ENCODE measurements around the gene NRM. TPM values are rescaled to one million over a fixed set of nuclear protein-coding genes. Genes with fewer than 3 reads are reported as not detected.
"Not testable (repeated sequence)": the region's sequence is repeated elsewhere in the genome, so short reads cannot be mapped to it uniquely, and the experiment has no call there.

Gene NRM
- total RNA-seq, 1 experiment from 2014 or later: 4.6 TPM

- DNase-seq (ENCODE audit: low read depth, low spot score): peak; percentile 38
- in situ Hi-C loops (cut with HindIII; ENCODE audit: low pct_unique_long_range_greater_than_20kb, low sequenced_read_pairs): no loop called here
Measured at GRCh38 chr6:30682143-30683117, 8.4 kb downstream of the NRM start.

DNA sequence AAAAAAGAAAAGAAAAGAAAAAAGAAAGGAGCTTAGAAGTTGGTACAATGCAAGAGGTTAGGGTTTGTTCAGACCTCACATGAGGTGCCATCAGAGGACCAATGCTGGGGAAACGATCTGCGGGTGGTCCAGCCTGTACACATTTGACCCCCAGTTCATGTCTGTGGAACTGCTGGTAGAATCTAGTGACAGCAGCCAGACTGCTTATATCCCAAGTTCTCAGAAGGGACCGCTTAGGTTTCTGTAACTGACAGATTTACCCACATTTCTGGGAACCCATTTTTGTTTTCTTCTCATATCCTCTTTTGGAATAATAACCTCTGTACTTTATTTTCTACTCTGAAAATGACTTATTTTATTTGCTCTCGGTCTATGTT lies 9.0 kb downstream of the NRM start:
- in situ Hi-C loops (cut with HindIII; ENCODE audit: low pct_unique_long_range_greater_than_20kb, low sequenced_read_pairs): no loop called here
- DNase-seq (ENCODE audit: low read depth, low spot score): no peak

DNA sequence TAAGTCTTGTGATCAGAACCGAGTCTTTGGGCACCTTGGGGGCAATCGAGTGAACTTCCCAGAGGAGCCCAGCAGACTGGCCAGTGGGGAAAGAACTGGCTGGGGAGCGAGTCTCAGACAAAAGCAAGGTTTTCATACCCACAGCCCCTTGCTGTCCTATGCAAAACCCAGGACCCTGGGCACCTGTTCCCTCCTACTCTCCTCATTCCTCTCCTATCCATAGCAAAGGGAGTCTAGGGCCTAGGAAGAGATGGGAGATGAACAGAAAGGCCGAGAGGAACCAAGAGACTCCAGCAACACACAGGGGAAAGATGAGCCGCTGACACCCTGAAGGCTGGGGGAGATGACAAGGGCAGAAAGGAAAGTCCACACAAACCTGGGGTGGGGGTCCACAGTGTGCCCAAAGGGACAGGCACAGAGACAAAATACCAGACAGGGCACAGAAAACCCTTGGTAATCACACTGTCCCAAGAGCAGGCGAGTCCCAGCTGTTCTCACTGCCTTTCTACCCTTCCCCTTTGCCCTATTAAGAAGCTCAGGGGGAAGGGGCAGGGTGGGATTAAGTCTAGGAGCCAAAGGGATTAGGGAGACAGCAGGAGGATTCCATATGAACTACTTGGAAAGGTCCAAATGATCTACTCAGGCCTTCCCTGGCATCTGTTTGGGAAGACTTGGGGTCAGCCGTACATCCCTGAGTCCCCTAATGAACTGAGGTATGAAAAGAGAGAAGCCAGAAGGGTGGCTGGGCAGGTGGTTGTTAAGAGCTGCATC lies 10.8 kb downstream of the NRM start:
- no peak for DNase-seq (ENCODE audit: low read depth, low spot score)
- in situ Hi-C loops (cut with HindIII; ENCODE audit: low pct_unique_long_range_greater_than_20kb, low sequenced_read_pairs): no loop called here

- in situ Hi-C loops (cut with HindIII; ENCODE audit: low pct_unique_long_range_greater_than_20kb, low sequenced_read_pairs): no loop called here
- DNase-seq (ENCODE audit: low read depth, low spot score): peak; percentile 78
Measured at GRCh38 chr6:30678964-30679726, 11.6 kb downstream of the NRM start.

DNA sequence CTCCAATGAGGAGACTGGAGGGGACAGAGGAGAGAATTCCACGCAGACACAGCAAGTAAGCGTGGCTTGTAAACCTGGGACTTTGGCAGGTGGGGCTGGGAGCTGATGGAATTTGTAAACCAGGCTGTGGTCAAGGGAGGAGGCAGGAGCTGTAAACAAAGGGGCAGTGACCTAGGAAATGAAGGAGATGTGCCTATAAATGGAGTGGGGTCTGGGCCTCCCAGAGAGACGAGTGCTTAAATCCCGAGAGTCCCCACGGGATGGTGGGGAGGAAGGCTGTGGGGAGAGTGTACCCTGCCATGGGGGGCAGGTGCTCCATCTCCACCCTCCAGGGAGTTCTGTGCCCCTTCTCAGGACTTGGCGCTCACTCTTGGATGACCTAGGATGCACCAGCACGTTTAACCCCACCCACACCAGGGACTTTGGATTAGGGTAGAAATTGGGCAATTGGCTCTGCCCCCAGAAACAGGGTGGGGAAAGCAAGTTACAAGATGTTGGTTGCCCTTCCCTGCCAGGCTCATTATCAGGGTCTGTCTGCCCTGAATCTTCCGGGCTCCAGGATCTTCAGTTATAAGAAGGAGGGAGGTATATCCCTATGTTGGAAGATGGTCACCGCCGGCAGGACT lies 14.0 kb downstream of the NRM start:
- in situ Hi-C loops (cut with HindIII; ENCODE audit: low pct_unique_long_range_greater_than_20kb, low sequenced_read_pairs): no loop called here
- DNase-seq (ENCODE audit: low read depth, low spot score): no peak

- in situ Hi-C loops (cut with HindIII; ENCODE audit: low pct_unique_long_range_greater_than_20kb, low sequenced_read_pairs): no loop called here
- peak; percentile 97 for DNase-seq (ENCODE audit: low read depth, low spot score)
Measured at GRCh38 chr6:30672445-30673253, 18.1 kb downstream of the NRM start, which contains the start of gene DHX16. Gene DHX16, minus strand, starts transcription at chr6:30673006. Its CDS starts 165 bp downstream, at chr6:30672841.

DNA sequence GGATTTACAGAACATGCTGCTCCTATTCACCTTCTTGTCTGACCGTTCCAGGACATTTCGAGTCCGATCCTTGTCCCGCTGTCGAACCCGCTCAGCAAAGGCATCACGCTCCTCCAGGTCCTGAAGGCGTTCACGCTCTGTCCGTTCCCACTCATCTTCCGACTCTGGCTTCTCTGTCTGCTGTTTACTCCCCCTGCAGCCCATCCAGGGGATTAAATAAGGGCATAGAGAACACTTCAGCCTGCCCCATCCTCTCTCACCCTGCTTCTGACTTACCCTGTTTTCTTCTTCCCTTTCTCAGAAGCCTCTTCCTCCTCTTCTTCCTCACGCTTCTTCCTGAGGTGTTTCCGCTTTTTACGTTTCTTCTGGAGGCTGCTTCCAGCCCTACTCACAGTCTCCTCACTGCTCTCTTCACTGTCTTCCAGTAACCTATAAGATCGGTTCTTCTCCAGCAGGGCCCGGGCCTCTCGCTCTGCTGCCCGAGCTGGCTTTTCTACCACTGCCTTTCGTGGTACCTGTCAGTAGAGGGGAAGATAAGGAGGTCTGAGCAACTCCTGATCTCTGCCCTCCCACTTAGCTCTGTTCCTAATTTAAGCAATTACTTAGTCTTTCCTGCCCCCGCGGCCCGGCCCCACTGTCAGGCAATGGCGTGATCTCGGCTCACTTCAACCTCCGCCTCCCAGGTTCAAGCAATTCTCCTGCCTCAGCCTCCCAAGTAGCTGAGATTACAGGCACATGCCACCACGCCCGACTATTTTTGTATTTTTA lies 19.8 kb downstream of the NRM start:
- peak; percentile 53 for DNase-seq (ENCODE audit: low read depth, low spot score)
- in situ Hi-C loops (cut with HindIII; ENCODE audit: low pct_unique_long_range_greater_than_20kb, low sequenced_read_pairs): no loop called here

DNA sequence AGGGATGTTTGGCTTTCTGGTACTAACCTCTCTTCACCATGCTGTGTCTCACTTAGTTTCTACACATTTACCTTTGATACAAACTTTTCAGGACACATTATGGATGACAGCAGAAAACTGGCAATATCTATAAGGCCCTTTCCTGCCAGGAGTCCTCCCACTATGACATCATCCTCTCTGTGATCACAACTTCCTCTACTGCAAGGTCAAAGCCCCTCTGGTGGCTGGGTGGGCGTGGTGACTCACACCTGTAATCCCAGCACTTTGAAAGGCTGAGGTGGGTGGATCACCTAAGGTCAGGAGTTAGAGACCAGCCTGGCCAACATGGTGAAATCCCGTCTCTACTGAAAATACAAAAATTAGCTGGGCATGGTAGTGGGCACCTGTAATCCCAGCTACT lies 24.5 kb downstream of the NRM start:
- in situ Hi-C loops (cut with HindIII; ENCODE audit: low pct_unique_long_range_greater_than_20kb, low sequenced_read_pairs); DNase-seq (ENCODE audit: low read depth, low spot score): not testable (repeated sequence)

GRCh38 chr6:30664994-30665767 lies 25.6 kb downstream of the NRM start:
- in situ Hi-C loops (cut with HindIII; ENCODE audit: low pct_unique_long_range_greater_than_20kb, low sequenced_read_pairs): no loop called here
- DNase-seq (ENCODE audit: low read depth, low spot score): no peak

DNA sequence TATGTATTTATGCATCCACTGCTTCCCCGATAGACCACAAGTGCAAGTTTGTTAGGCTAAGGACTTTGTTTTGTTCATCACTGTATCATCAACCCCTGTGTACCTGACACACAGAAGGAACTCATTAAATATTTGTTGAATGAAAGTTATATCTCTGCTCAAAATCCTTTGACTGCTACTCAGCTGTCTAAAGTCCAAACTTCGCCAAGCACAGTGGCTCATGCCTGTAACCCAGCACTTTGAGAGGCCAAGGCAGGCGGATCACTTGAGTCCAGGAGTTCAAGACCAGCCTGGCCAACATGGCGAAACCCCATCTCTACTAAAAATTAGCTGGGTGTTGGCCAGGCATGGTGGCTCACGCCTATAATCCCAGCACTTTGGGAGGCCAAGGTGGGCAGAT lies 32.9 kb downstream of the NRM start:
- in situ Hi-C loops (cut with HindIII; ENCODE audit: low pct_unique_long_range_greater_than_20kb, low sequenced_read_pairs); DNase-seq (ENCODE audit: low read depth, low spot score): not testable (repeated sequence)

DNA sequence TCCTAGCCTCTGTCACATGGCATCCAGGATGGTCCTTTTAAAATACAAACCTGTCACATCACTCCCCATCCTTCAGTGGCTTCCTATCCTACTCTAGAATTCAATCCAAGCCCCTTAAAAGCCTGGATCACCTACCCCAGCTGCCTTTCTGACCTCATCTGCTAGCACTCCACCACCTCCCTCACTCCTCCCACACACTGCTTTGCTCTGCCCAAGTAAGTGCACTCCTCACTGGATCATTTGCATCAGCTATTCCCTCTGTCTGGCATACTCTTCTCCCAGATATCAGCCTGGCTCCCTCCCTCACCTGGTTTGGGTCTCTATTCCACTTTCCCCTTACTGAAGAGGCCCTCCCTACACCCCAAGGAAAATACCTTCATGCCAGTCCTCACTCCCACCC lies 33.3 kb downstream of the NRM start:
- no peak for DNase-seq (ENCODE audit: low read depth, low spot score)
- in situ Hi-C loops (cut with HindIII; ENCODE audit: low pct_unique_long_range_greater_than_20kb, low sequenced_read_pairs): no loop called here

DNA sequence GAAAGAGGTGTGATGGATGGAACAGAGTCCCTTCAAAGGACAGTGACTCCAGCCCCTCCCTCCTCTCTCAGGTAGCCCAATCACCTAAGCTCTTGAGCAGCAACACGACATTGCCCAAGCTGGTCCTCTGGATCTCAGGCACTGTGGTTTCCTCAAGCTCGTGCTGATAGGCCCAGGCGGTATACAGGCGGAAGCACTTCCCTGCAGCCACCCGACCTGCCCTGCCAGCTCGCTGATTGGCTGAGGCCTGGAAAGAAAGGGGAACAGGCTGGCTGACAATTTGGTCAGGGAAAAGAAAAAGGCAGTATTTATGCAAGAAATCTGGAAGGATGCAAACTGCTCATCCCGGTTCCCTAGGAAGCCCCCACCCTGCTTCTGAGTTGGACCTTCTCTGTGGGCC lies 34.3 kb downstream of the NRM start:
- DNase-seq (ENCODE audit: low read depth, low spot score): no peak

DNA sequence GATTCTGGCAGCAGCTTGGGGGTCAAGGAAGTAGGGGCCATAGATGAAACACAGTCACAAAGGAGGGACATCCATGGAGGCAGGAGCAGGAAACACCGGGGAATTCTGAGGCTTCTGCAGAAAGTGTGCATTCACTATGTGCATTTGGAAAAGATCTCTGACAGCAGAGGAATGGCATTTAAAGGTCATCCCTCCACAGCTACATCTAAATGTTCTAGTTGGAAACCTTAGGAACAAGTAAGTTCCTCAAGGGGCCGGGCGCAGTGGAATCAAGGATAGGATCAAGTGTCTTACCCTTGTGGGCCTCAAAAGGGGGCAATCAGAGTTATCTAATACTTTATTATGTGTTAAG lies 35.1 kb downstream of the NRM start:
- in situ Hi-C loops (cut with HindIII; ENCODE audit: low pct_unique_long_range_greater_than_20kb, low sequenced_read_pairs): no loop called here
- DNase-seq (ENCODE audit: low read depth, low spot score): no peak

More for the DNA sequence above, 34.3 kb downstream of the NRM start:
- in situ Hi-C loops (cut with HindIII; ENCODE audit: low pct_unique_long_range_greater_than_20kb, low sequenced_read_pairs): no loop called here

GRCh38 chr6:30654798-30655742 lies 35.7 kb downstream of the NRM start:
- DNase-seq (ENCODE audit: low read depth, low spot score): no peak
- in situ Hi-C loops (cut with HindIII; ENCODE audit: low pct_unique_long_range_greater_than_20kb, low sequenced_read_pairs): no loop called here

All from SK-MEL-5 (cell line).